ENCODE results near the gene CFAP99.

The CFAP99 gene

DNA sequence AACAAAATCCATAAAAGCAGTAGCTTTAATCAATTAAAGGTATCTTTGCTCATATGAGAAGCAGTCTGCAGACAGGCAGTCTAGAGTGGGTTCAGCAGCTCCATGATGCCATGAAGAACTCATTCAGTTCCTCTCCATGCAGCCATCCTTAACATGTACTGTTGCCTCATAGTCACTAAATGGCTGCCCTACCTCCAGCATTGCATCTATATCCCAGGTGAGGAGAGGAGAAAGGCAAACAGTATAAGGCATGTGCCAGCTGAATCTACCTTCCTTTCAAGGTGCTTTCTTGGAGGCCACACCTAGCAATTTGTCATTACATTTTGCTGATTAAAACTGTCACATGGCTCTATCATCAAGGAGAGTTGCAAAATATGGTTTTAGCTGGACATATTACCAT is 13.2 kb downstream of the CFAP99 start:
- Histone ChIP-seq H3K9me3 (ENCODE audit: insufficient read depth, low read length, severe bottlenecking) (no peaks in the 10 kb centered on the region), H3K4me3 (ENCODE audit: low read depth in 1 of 2, low read length in 2 of 2) (no peak overlapping the region), H3K27me3 (ENCODE audit: insufficient read depth, low read length, poor library complexity) (no peaks in the 10 kb centered on the region), H3K27ac (ENCODE audit: low read length) (no peak overlapping the region), H3K36me3 (ENCODE audit: insufficient read depth, low read length) (no peaks in the 10 kb centered on the region), H3K4me1 (ENCODE audit: insufficient read depth, low read length) (no peaks in the 10 kb centered on the region), H2AFZ (ENCODE audit: low read depth, low read length) (no peak overlapping the region), H3K79me2 (ENCODE audit: insufficient read depth, low read length) (no peaks in the 10 kb centered on the region), H3K4me2 (ENCODE audit: insufficient read depth, low read length) (no peak overlapping the region), H3K9ac (ENCODE audit: low read depth, low read length) (no peak overlapping the region), H4K20me1 (ENCODE audit: insufficient read depth, low read length) (peaks cover 14% of the 10 kb centered on the region)
- no peak for DNase-seq
- ATAC-seq (ENCODE audit: insufficient read depth, low read depth) = no peak
- TF ChIP-seq EZH2 (IDR thresholded peaks at IDR 0.05; ENCODE audit: borderline replicate concordance, low read depth, low read length, severe bottlenecking) = no peak
- TF ChIP-seq, protein P1, sequence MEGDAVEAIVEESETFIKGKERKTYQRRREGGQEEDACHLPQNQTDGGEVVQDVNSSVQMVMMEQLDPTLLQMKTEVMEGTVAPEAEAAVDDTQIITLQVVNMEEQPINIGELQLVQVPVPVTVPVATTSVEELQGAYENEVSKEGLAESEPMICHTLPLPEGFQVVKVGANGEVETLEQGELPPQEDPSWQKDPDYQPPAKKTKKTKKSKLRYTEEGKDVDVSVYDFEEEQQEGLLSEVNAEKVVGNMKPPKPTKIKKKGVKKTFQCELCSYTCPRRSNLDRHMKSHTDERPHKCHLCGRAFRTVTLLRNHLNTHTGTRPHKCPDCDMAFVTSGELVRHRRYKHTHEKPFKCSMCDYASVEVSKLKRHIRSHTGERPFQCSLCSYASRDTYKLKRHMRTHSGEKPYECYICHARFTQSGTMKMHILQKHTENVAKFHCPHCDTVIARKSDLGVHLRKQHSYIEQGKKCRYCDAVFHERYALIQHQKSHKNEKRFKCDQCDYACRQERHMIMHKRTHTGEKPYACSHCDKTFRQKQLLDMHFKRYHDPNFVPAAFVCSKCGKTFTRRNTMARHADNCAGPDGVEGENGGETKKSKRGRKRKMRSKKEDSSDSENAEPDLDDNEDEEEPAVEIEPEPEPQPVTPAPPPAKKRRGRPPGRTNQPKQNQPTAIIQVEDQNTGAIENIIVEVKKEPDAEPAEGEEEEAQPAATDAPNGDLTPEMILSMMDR (IDR thresholded peaks at IDR 0.05; ENCODE audit: borderline replicate concordance, extremely low read depth, low read length, poor library complexity, severe bottlenecking) = no peak

- H3K79me2 ChIP-seq (ENCODE audit: insufficient read depth, low read length) = no peaks in the 10 kb centered on the region
- H2AFZ ChIP-seq (ENCODE audit: low read depth, low read length) = no peak overlapping the region
- no peak overlapping the region for H3K9ac ChIP-seq (ENCODE audit: low read depth, low read length)
- H3K4me3 ChIP-seq (ENCODE audit: low read depth in 1 of 2, low read length in 2 of 2) = no peak overlapping the region
- H3K27me3 ChIP-seq (ENCODE audit: insufficient read depth, low read length, poor library complexity) = no peaks in the 10 kb centered on the region
- H3K4me2 ChIP-seq (ENCODE audit: insufficient read depth, low read length) = no peak overlapping the region
- no peaks in the 10 kb centered on the region for H3K36me3 ChIP-seq (ENCODE audit: insufficient read depth, low read length)
- TF ChIP-seq, protein P1 (IDR thresholded peaks at IDR 0.05; ENCODE audit: borderline replicate concordance, extremely low read depth, low read length, poor library complexity, severe bottlenecking) = no peak
- TF ChIP-seq EZH2 (IDR thresholded peaks at IDR 0.05; ENCODE audit: borderline replicate concordance, low read depth, low read length, severe bottlenecking) = no peak
- DNase-seq = no peak
- no peaks in the 10 kb centered on the region for H3K4me1 ChIP-seq (ENCODE audit: insufficient read depth, low read length)
- no peak for ATAC-seq (ENCODE audit: insufficient read depth, low read depth)
- peaks cover 7% of the 10 kb centered on the region; the same call in 1 of the 2 replicates for H4K20me1 ChIP-seq (ENCODE audit: insufficient read depth, low read length)
- H3K9me3 ChIP-seq (ENCODE audit: insufficient read depth, low read length, severe bottlenecking) = no peaks in the 10 kb centered on the region
- H3K27ac ChIP-seq (ENCODE audit: low read length) = no peak overlapping the region
Measured at GRCh38 chr4:2432991-2433530, 14.3 kb downstream of the CFAP99 start.

GRCh38 chr4:2433609-2434350 is 15.0 kb downstream of the CFAP99 start:
- Histone ChIP-seq H2AFZ (ENCODE audit: low read depth, low read length) (no peak overlapping the region), H3K4me2 (ENCODE audit: insufficient read depth, low read length) (no peak overlapping the region), H3K4me3 (ENCODE audit: low read depth in 1 of 2, low read length in 2 of 2) (no peak overlapping the region), H3K27me3 (ENCODE audit: insufficient read depth, low read length, poor library complexity) (no peaks in the 10 kb centered on the region), H3K36me3 (ENCODE audit: insufficient read depth, low read length) (no peaks in the 10 kb centered on the region), H3K27ac (ENCODE audit: low read length) (no peak overlapping the region), H4K20me1 (ENCODE audit: insufficient read depth, low read length) (peaks cover 5% of the 10 kb centered on the region; the same call in 1 of the 2 replicates), H3K79me2 (ENCODE audit: insufficient read depth, low read length) (no peaks in the 10 kb centered on the region), H3K9me3 (ENCODE audit: insufficient read depth, low read length, severe bottlenecking) (no peaks in the 10 kb centered on the region), H3K4me1 (ENCODE audit: insufficient read depth, low read length) (no peaks in the 10 kb centered on the region), H3K9ac (ENCODE audit: low read depth, low read length) (no peak overlapping the region)
- DNase-seq = no peak
- TF ChIP-seq, protein P1 (IDR thresholded peaks at IDR 0.05; ENCODE audit: borderline replicate concordance, extremely low read depth, low read length, poor library complexity, severe bottlenecking) = no peak
- no peak for ATAC-seq (ENCODE audit: insufficient read depth, low read depth)
